H1 (cell line): ENCODE measurements around the gene HAS3. TPM values are rescaled to one million over a fixed set of nuclear protein-coding genes. Genes with fewer than 3 reads are reported as not detected.
A peak's percentile ranks its signal among the peaks of the same experiment; 100 is the strongest.

Experiments
- CTCF ChIA-PET: fragments of 300-600 bp; sonication (Branson Sonifier 250); formaldehyde crosslinking; loops from one replicate; lab custom pipeline; 2021; ENCODE audit not compliant: partially characterized antibody; lab: Charles Lee
- POLR2A ChIA-PET: fragments of 300-600 bp; sonication (Branson Sonifier 250); formaldehyde crosslinking; loops from one replicate; lab custom pipeline; 2021; ENCODE audit warnings: inconsistent platforms; ENCODE audit not compliant: partially characterized antibody; lab: Charles Lee
- DNase-seq, 2 experiments: peaks; one replicate each; pipeline versions ENCODE4 v3.0.0 to v3.0.0-alpha.2; 2010 to 2022; ENCODE audit warnings: low spot score in 2 of 2, low read depth in 1 of 2, mixed read lengths in 1 of 2
- FAIRE-seq: peaks from 2 replicates; lab custom pipeline; 2011; peaks lifted over from hg19 to GRCh38; lab: Jason Lieb, UNC
- H2AFZ ChIP-seq: 2 replicates; pipeline ENCODE4 v1.8.1; 2012; ENCODE audit warnings: low read length, inconsistent platforms
- H2AK5ac ChIP-seq: 2 replicates; pipeline ENCODE4 v1.6.1; 2013; ENCODE audit warnings: low read depth, low read length
- H2BK120ac ChIP-seq: replicated peaks from 2 replicates; pipeline ENCODE3; 2013; ENCODE audit warnings: low read depth, low read length, inconsistent platforms
- H2BK12ac ChIP-seq: 2 replicates; pipeline ENCODE4 v1.6.1; 2013; ENCODE audit warnings: low read depth, low read length
- H2BK15ac ChIP-seq: 2 replicates; pipeline ENCODE4 v1.6.1; 2013; ENCODE audit warnings: low read length
- H2BK20ac ChIP-seq: 2 replicates; pipeline ENCODE4 v1.6.1; 2013; ENCODE audit warnings: low read length
- H2BK5ac ChIP-seq: 2 replicates; pipeline ENCODE4 v1.6.1; 2013; ENCODE audit warnings: low read depth, low read length
- H3K14ac ChIP-seq: 2 replicates; pipeline ENCODE4 v1.6.1; 2013; ENCODE audit warnings: inconsistent platforms; ENCODE audit not compliant: insufficient read length
- H3K18ac ChIP-seq: 2 replicates; pipeline ENCODE4 v1.6.1; 2013; ENCODE audit warnings: low read length; ENCODE audit errors: extremely low read depth
- H3K23ac ChIP-seq: 2 replicates; pipeline ENCODE4 v1.6.1; 2013; ENCODE audit warnings: inconsistent platforms; ENCODE audit not compliant: insufficient read length
- H3K23me2 ChIP-seq: 2 replicates; pipeline ENCODE4 v1.6.1; 2013; ENCODE audit warnings: low read depth, low read length
- H3K27ac ChIP-seq: 2 replicates; pipeline ENCODE4 v1.6.1; 2011; ENCODE audit warnings: low read depth, low read length, inconsistent platforms
- H3K27me3 ChIP-seq, 4 experiments: replicated peaks in 1 of 4; 1 replicate in 1 of 4; 2 replicates in 3 of 4; pipeline versions ENCODE4 v1.6.1 to v1.8.1; 2011 to 2013; ENCODE audit warnings: low read length in 3 of 4, mild to moderate bottlenecking in 3 of 4, inconsistent platforms in 2 of 4, mixed read lengths in 2 of 4, moderate library complexity in 1 of 4; ENCODE audit not compliant: control insufficient read depth in 3 of 4, insufficient read depth in 3 of 4; ENCODE audit errors: extremely low read depth in 1 of 4
- H3K36me3 ChIP-seq, 4 experiments: 2 replicates each; pipeline versions ENCODE4 v1.6.1 to v1.8.1; 2011 to 2013; ENCODE audit warnings: mild to moderate bottlenecking in 4 of 4, low read length in 3 of 4, moderate library complexity in 2 of 4, control low read depth in 1 of 4, inconsistent platforms in 1 of 4; ENCODE audit not compliant: insufficient read depth in 4 of 4, control insufficient read depth in 2 of 4
- H3K4ac ChIP-seq: replicated peaks from 2 replicates; pipeline ENCODE3; 2013; ENCODE audit warnings: low read length, low read depth, mixed read lengths, inconsistent platforms; ENCODE audit not compliant: insufficient read length
- H3K4me1 ChIP-seq, 4 experiments: replicated peaks in 1 of 4; 1 replicate in 1 of 4; 2 replicates in 3 of 4; pipeline versions ENCODE4 v1.6.1 to v1.8.1; 2011 to 2013; ENCODE audit warnings: low read length in 3 of 4, inconsistent platforms in 2 of 4, mixed read lengths in 1 of 4; ENCODE audit not compliant: insufficient read depth in 4 of 4, control insufficient read depth in 3 of 4
- H3K4me2 ChIP-seq, 2 experiments: 2 replicates each; pipeline versions ENCODE4 v1.6.1 to v1.8.1; 2011 to 2013; ENCODE audit warnings: low read depth in 2 of 2, low read length in 2 of 2, control low read depth in 1 of 2, inconsistent platforms in 1 of 2, mild to moderate bottlenecking in 1 of 2; ENCODE audit not compliant: insufficient read depth in 1 of 2
- H3K4me3 ChIP-seq, 4 experiments: fragments of 200-600, 300-600 bp in 1 of 4; sonication (generic), shearing (Covaris generic), sonication (Bioruptor Twin) in 1 of 4; 2 replicates each; pipeline versions ENCODE4 v1.5.1 to v1.8.1; 2011 to 2016; ENCODE audit warnings: low read length in 4 of 4, low read depth in 3 of 4, control low read depth in 2 of 4, inconsistent platforms in 2 of 4, mild to moderate bottlenecking in 2 of 4, mixed read lengths in 1 of 4, moderate library complexity in 1 of 4; ENCODE audit not compliant: insufficient read depth in 2 of 4; ENCODE audit errors: extremely low read depth in 1 of 4
- H3K56ac ChIP-seq: replicated peaks from 2 replicates; pipeline ENCODE3; 2013; ENCODE audit warnings: low read depth, mild to moderate bottlenecking, mixed read lengths, low read length, inconsistent platforms; ENCODE audit not compliant: insufficient read length
- H3K79me1 ChIP-seq: 2 replicates; pipeline ENCODE4 v1.6.1; 2013; ENCODE audit warnings: low read depth, low read length, control low read depth
- H3K79me2 ChIP-seq, 2 experiments: 2 replicates each; pipeline versions ENCODE4 v1.6.1 to v1.8.1; 2012 to 2013; ENCODE audit warnings: low read length in 2 of 2, mild to moderate bottlenecking in 2 of 2, inconsistent platforms in 1 of 2; ENCODE audit not compliant: insufficient read depth in 2 of 2, control insufficient read depth in 1 of 2
- H3K9ac ChIP-seq, 4 experiments: replicated peaks in 1 of 4; 1 replicate in 1 of 4; 2 replicates in 3 of 4; pipeline versions ENCODE4 v1.6.1 to v1.8.1; 2011 to 2013; ENCODE audit warnings: low read depth in 3 of 4, low read length in 3 of 4, control low read depth in 2 of 4, mild to moderate bottlenecking in 2 of 4, moderate library complexity in 2 of 4, inconsistent platforms in 1 of 4; ENCODE audit errors: extremely low read depth in 1 of 4
- H3K9me3 ChIP-seq, 2 experiments: 2 replicates each; pipeline versions ENCODE4 v1.6.1 to v1.8.1; 2012 to 2013; ENCODE audit warnings: mild to moderate bottlenecking in 2 of 2, moderate library complexity in 2 of 2, control low read depth in 1 of 2, inconsistent platforms in 1 of 2, low read depth in 1 of 2, low read length in 1 of 2, mixed read lengths in 1 of 2; ENCODE audit not compliant: insufficient read depth in 2 of 2
- H4K20me1 ChIP-seq, 2 experiments: replicated peaks in 1 of 2; 2 replicates each; pipeline versions ENCODE3 to v1.8.1; 2011 to 2013; ENCODE audit warnings: inconsistent platforms in 2 of 2, low read length in 2 of 2, mild to moderate bottlenecking in 1 of 2; ENCODE audit not compliant: insufficient read depth in 2 of 2, control insufficient read depth in 1 of 2
- H4K5ac ChIP-seq: 2 replicates; pipeline ENCODE4 v1.6.1; 2013; ENCODE audit warnings: low read length, low read depth, mixed read lengths, inconsistent platforms; ENCODE audit not compliant: insufficient read length
- H4K8ac ChIP-seq: 2 replicates; pipeline ENCODE4 v1.8.0; 2013; ENCODE audit warnings: mild to moderate bottlenecking, moderate library complexity, low read length, inconsistent platforms; ENCODE audit not compliant: insufficient read depth; ENCODE audit errors: extremely low read depth
- H4K91ac ChIP-seq: replicated peaks from 2 replicates; pipeline ENCODE3; 2013; ENCODE audit warnings: low read length, mixed read lengths, inconsistent platforms; ENCODE audit not compliant: insufficient read length
- EGR1 ChIP-seq: IDR thresholded peaks from 2 replicates; pipeline ENCODE4 v1.6.1; 2011; ENCODE audit warnings: low read depth, low read length, borderline replicate concordance
- HDAC6 ChIP-seq: IDR thresholded peaks from one replicate; pipeline ENCODE4 v1.7.1; 2012; ENCODE audit warnings: low read depth, mild to moderate bottlenecking, inconsistent platforms, low read length, moderate library complexity
- KDM1A ChIP-seq: fragments of 200-600, 300-600 bp; sonication (generic); IDR thresholded peaks from 2 replicates; pipeline ENCODE4 v1.7.1; 2016; ENCODE audit warnings: mild to moderate bottlenecking, low read length, borderline replicate concordance
- RBBP5 ChIP-seq: IDR thresholded peaks from 2 replicates; pipeline ENCODE4 v1.7.1; 2012; ENCODE audit warnings: low read depth, mild to moderate bottlenecking, inconsistent platforms, low read length, moderate library complexity, borderline replicate concordance
- RFX5 ChIP-seq: IDR thresholded peaks from 2 replicates; pipeline ENCODE4 v1.6.1; 2011; ENCODE audit warnings: low read depth, low read length, improper control_type of control experiment, borderline replicate concordance
- WGBS, 2 experiments: shearing (Covaris generic) in 1 of 2; methylation state at CpG; one replicate each; pipeline versions ENCODE4 v1.1.6 to v1.1.7; 2013 to 2015; ENCODE audit warnings: low lambda C conversion rate in 2 of 2, mixed read lengths in 2 of 2, inconsistent platforms in 1 of 2, low coverage in 1 of 2, missing lambda C conversion rate in 1 of 2; ENCODE audit not compliant: insufficient replicate concordance in 2 of 2, insufficient coverage in 1 of 2, insufficient read length in 1 of 2; ENCODE audit errors: extremely low coverage in 1 of 2, missing lambda C conversion rate in 1 of 2; 5-methylcytosine and 5-hydroxymethylcytosine counted together
- polyA plus RNA-seq, 7 experiments: library from polyadenylated mRNA; depleted of rRNA in 3 of 7; stranded (reverse) in 5 of 7; unstranded in 2 of 7; fragments of >200 nt in 5 of 7; fragments of 200-250 nt in 2 of 7; gene quantifications; 1 replicate in 5 of 7; 2 replicates in 1 of 7; 4 replicates in 1 of 7; pipeline versions ENCODE4 v1.2.1 to v1.2.3, GENCODE V29; 2011 to 2013; ENCODE audit warnings: missing spikeins in 2 of 7, mixed read lengths in 2 of 7
- total RNA-seq: library from RNA; stranded (reverse); fragmentation: NEBNext Ultra II Directional; extraction: Animal tissue kit (Norgen Biotek cat#: 25700); gene quantifications from 2 replicates; pipeline ENCODE4 v1.2.1, GENCODE V29; 2021

HAS3 gene
- total and polyA plus RNA-seq, 2 of the 8 experiments (the other 6 are each of a cell fraction or from before 2014, with no cell fraction given) = 32.1 to 69.6 TPM

- Histone ChIP-seq H3K23ac (no peak overlapping the region), H3K9me3 (no peaks in the 10 kb centered on the region), H3K56ac (no peak overlapping the region), H2AFZ (no peak overlapping the region), H2AK5ac (no peak overlapping the region), H4K8ac (no peak overlapping the region), H4K91ac (no peak overlapping the region), H2BK120ac (no peak overlapping the region), H3K4ac (no peak overlapping the region), H2BK20ac (no peak overlapping the region), H3K9ac (no peak overlapping the region), H3K27ac (no peak overlapping the region), H4K5ac (no peak overlapping the region), H2BK12ac (no peak overlapping the region), H3K36me3 (no peaks in the 10 kb centered on the region), H3K4me3 (no peak overlapping the region), H4K20me1 (no peaks in the 10 kb centered on the region), H2BK5ac (no peak overlapping the region; the same call in 1 of the 2 replicates), H3K4me2 (no peak overlapping the region), H3K14ac (no peak overlapping the region), H3K79me1 (no peaks in the 10 kb centered on the region), H3K18ac (0 out of 2 replicates have a peak overlapping the region, but pooled peaks have one; percentile 10), H3K4me1 (peaks cover 7 to 24% (median 23%) of the 10 kb centered on the region in 4 experiments), H3K23me2 (peaks cover 3% of the 10 kb centered on the region; the same call in 1 of the 2 replicates), H3K79me2 (no peaks in the 10 kb centered on the region), H3K27me3 (no peaks in the 10 kb centered on the region), H2BK15ac (no peak overlapping the region)
- FAIRE-seq (no peak), DNase-seq (no peak)
- POLR2A ChIA-PET = no interaction called here
- TF ChIP-seq RBBP5 (no peak), EGR1 (no peak), RFX5 (no peak), KDM1A (no peak), HDAC6 (no peak)
- 96% methylated on average over 5 of the region's 5 CpGs; no CpG with 5 or more reads in 1 of the 2 experiments for WGBS, 2 experiments
- CTCF ChIA-PET = interaction anchor here (0.6 to 1.5 kb wide), 2 partner anchors 80 to 85 kb away, joined by 3 read pairs; no protein-coding TSS in a partner anchor
Measured at GRCh38 chr16:69069504-69069903, 35.9 kb upstream of the HAS3 start.
